RWPE1 (cell line): ENCODE data around the gene ALDH1L1.
A peak's percentile ranks its signal among the peaks of the same experiment; 100 is the strongest.

Source experiments
- CTCF ChIA-PET: fragments of 350-600 bp; sonication (Branson Sonifier 250); formaldehyde crosslinking; extraction: SDS; loops from one replicate; lab custom pipeline; 2021; lab: Yijun Ruan, JAX
- POLR2A ChIA-PET: fragments of 400-600 bp; formaldehyde crosslinking; extraction: SDS; loops from one replicate; lab custom pipeline; 2020; ENCODE audit warnings: antibody characterized with exemption; ENCODE audit not compliant: low non-redundant PET; lab: Yijun Ruan, JAX
- DNase-seq: peaks from one replicate; pipeline ENCODE4 v3.0.0; 2012; ENCODE audit warnings: low spot score
- H3K27ac ChIP-seq: fragments of 450-650 bp; 2 replicates; pipeline ENCODE4 v1.5.1; 2017
- TF ChIP-seq, protein P1 (sequence below): fragments of 450-650 bp; conservative IDR thresholded peaks from 2 replicates; pipeline ENCODE4 v1.5.1; 2017; ENCODE audit warnings: low read depth, mild to moderate bottlenecking

The ALDH1L1 gene

DNA sequence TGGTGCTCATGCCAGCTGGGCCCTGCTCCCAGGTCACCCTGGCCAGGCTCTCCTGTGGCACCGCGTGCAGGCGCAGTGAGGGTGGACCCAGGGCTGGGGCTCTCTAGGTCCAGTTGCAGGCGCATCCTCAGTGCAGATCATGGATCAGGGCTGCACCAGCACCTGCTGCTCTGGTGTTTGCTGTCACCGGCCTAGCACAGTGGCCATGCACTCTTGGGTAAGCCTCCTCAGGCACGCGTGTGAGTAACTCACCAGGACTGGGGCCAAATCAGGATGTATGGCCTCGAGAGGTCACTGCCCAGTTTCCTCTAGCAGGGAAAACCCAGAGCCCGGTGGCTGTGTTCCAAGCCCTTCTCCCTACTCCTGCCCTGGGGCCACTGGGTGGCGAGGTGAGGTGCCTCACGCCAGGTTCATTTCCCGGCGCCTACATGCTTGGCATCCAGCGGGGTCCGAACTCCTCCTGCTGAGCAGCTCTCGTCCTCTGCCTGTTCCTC lies 50.9 kb downstream of the ALDH1L1 start:
- peak; percentile 10 for DNase-seq
- TF ChIP-seq, protein P1, sequence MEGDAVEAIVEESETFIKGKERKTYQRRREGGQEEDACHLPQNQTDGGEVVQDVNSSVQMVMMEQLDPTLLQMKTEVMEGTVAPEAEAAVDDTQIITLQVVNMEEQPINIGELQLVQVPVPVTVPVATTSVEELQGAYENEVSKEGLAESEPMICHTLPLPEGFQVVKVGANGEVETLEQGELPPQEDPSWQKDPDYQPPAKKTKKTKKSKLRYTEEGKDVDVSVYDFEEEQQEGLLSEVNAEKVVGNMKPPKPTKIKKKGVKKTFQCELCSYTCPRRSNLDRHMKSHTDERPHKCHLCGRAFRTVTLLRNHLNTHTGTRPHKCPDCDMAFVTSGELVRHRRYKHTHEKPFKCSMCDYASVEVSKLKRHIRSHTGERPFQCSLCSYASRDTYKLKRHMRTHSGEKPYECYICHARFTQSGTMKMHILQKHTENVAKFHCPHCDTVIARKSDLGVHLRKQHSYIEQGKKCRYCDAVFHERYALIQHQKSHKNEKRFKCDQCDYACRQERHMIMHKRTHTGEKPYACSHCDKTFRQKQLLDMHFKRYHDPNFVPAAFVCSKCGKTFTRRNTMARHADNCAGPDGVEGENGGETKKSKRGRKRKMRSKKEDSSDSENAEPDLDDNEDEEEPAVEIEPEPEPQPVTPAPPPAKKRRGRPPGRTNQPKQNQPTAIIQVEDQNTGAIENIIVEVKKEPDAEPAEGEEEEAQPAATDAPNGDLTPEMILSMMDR, result no peak
- POLR2A ChIA-PET, result no interaction called here
- no peak overlapping the region for H3K27ac ChIP-seq
- CTCF ChIA-PET, result no interaction called here

DNA sequence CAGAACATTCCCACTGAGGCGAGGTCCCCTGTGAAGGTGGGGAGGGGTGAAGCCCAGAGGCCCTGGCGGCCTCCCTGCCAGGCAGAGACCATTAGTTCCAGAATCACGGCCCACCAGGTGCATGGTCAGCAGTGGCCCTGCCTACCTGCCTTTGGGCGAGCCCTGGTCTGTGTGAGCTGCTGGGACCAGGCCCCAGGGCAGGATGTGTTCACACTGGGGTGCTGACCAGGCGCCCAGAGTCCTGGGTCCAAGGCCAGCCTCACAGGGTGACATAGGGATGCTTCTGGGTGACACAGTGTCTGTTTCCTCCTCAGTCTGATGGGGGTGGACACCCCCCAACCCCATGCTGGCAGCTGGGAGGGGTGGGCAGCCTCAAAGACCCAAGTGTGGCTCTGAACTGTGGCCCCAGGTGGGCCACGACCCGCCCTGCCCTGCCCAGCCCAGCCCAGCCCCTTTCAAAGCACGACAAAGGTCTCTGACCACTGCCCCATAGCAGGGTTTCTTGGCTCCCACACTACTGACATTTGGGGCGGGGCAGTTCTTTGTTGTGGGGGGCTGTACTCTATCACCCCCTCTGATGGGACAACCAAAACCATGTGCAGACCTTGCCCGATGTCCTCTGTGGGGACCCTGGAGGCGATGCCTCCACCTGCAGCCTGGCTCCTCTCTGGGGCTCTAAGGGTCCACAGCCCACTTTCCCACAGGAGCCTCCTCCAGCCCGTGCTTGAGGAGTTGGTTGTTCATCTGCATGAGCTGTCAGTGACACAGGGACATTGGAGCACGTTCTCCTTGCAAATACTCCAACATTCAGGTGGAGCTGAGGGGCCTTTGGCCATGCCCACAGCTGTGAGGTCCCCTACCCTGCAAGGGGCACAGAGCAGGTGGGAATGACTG lies 51.6 kb downstream of the ALDH1L1 start:
- H3K27ac ChIP-seq, result no peak overlapping the region
- DNase-seq, result no peak
- ChIA-PET CTCF (no interaction called here), POLR2A (no interaction called here)
- TF ChIP-seq, protein P1, result no peak

DNA sequence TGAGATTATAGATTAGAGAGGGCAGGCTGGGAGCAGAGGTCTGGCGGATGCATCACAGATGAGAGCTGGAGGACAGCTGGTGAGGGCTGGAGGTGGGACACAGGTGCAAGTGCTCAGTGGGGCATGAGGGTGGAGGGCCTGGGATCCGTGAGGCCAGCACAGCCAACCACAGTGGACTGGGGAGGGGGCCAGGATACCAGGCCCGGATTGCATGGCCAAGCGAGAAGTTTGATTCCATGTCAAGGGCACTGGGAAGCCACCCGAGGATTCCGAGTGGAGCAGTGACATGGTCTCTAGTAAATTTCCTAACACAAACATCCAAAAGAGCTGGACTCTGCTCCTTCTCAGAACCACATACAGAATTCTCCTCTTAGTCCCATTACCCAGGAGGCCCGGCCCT lies 52.5 kb downstream of the ALDH1L1 start:
- H3K27ac ChIP-seq, result no peak overlapping the region
- CTCF ChIA-PET, result no interaction called here
- TF ChIP-seq, protein P1, result no peak
- POLR2A ChIA-PET, result no interaction called here
- DNase-seq, result no peak

DNA sequence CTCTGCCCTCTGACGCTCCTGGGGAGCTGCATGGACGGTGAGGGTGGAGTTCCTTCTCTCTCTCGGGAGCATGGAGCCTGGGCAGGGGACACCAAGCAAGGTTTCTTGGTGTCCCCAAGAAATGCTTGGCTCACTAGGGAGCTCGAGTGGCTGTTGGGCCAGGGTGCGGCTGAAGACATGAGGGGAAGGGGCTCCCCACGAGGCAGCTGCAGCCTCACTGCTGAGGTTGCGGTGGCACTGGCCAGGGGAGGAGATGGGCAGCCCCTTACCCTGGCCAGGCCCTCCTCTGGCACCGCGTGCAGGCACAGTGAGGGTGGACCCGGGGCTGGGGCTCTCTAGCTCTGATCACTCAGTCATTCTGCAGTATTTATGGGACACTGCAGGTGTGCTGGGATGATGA lies 52.9 kb downstream of the ALDH1L1 start:
- CTCF ChIA-PET, result no interaction called here
- TF ChIP-seq, protein P1, result no peak
- POLR2A ChIA-PET, result no interaction called here
- no peak for DNase-seq
- H3K27ac ChIP-seq, result no peak overlapping the region

DNA sequence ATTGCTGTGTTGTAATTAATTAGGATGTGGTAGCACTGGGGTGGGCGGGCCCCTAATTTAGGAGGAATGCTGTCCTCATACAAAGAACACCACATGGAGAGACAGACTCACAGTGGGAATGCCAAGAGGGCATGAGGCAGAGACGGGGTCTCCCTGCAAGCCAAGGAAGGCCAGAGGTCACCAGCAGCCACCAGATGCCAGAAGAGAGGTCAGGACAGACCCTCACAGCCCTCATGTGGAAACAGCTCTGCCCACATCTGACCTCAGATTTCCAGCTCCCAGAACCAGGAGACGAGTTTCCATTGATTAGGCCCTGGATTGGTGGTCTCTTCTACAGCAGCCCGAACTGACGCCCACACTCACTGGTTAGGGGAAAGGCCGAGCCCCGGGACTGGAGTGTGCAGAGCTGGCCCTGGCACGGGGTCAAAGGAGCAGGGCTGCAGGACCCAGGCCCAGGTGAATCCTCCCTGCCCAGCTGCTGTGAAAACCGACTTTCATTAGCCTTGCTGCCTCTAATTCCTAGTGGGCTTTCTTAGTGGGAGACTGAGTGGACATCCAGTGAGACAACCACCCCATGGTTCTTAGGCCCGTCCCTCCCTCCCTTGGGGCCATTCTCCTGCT lies 53.5 kb downstream of the ALDH1L1 start:
- TF ChIP-seq, protein P1, result no peak
- no peak for DNase-seq
- ChIA-PET CTCF (no interaction called here), POLR2A (no interaction called here)
- H3K27ac ChIP-seq, result no peak overlapping the region

DNA sequence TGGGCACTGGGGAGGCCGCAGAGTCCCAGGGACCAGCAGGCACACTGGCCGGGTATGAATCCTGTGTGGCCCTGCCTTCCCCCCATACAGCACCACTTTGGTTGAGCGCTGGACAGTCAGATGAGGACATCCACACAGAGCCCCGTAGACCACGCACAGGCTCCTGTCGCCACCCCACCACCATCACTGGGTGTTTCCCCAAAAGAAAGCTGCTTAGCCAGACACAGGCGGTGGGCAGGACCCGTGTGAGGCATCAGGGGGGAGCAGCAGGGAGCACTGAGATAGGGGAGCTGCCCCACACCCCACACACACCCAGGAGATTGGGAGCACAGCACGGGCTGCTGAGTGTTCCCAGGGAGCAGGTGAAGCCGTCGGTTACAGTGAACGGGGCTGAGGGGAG lies 54.1 kb downstream of the ALDH1L1 start:
- ChIA-PET POLR2A (no interaction called here), CTCF (interaction anchor here (2.2 kb wide), 1 partner anchor 8 kb away, joined by 8 read pairs; no protein-coding TSS in a partner anchor)
- TF ChIP-seq, protein P1, result no peak
- no peak for DNase-seq
- H3K27ac ChIP-seq, result no peak overlapping the region
